Measurements from ENCODE around the gene CFAP210.

CFAP210 gene

DNA sequence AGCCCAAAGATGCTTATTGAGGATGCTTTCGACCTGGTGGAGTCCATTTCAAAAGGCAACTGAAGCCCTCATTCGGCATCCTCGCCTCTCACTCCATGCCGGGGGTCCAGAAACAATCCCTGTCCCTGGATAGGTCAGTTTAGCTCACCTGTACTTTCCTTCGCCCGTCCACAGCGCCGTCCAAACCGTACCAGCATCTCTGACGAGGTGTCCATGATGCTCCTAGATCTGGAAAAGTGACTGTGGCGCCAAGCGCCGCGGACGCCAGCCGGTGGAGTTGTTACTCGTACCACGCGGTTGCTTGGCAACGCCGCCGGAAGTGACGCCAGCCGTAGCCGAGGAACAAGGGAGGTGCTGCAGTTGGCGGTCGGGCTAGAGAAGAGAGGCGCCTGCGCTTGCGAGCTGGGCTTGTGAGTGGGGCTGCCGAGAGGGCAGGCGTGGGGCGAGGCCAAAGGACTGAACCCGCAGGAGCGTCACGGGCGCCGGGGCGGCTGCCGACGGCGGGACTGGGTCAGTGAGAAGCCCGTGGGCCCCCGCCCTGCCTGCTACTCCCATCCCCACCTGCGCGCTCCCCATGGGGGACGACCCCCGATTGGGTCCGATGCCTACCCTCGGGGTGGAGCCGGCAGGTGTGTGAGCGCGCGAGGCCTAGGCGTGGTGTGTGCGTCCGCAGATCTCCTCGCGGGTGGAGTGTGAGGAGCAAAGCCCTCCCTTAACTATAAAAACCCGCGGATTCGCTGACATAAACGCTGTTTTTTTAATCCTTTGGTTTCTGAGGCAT is at the start of gene CFAP210, which contains the start of gene PHOSPHO2:
Gene CFAP210, minus strand, starts transcription at position 293 of the 781 bp plus-strand sequence. Its CDS starts 78 bp downstream, at position 215.
Gene PHOSPHO2, plus strand, starts transcription at position 357 of the 781 bp plus-strand sequence. CDS start 6,503 bp downstream, outside the sequence.
- peak; percentile 89 for DNase-seq (ENCODE audit: low read depth)

DNA sequence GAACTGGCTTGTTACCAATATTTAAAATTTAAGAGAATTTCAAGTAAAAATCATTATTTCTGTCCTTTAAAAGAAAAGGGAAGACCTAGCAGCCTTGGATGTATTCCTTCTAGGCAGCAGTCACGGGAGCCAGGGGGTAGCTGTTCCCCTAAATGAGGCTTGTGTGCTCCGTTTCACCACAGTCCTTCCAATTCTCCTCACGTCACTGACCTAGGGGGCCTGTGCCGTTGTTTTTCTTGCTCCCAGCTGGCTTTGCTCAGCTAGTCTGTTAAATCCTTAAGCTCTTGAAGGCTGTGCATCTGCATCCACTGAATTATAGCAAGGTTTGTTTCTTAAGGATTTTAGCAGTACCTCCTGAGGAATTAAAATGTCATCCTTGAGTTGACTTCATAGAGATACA is 49.3 kb upstream of the CFAP210 start:
- no peak for DNase-seq (ENCODE audit: low read depth)

- no peak for DNase-seq (ENCODE audit: low read depth)
Observed at GRCh38 chr2:169739351-169739750, 45.1 kb upstream of the CFAP210 start.

DNA sequence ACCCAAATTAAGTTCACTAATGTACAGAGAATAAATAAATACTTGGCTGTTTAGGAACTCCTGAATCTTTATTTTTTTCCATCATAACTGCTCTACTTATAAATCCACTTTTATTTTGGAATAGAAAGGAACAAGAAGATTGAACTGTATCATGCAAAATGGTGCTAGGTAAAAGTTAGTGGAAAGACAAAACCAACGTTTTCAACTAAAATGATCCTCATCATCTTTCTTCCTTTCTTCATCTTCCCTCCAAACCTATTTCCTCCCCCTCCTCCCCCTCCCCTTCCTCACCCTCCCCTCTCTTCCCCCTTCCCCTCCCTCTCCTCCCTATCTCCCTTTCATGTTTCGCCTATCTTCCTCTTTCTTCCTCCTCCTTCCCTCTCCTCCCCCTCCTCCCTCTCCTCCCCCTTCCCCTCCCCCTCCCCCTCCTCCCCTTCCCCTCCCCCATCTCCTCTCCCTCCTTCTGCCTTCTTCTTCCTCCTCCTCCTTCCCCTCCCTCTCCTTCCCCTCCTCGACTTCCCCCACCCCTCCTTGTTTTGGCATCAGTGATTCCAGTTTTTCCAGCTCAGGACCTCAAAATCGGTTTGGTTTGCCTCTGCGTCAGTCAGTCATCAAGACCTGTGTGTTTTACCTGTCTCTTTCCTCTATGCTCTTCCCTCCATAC is 44.5 kb upstream of the CFAP210 start:
- DNase-seq (ENCODE audit: low read depth): no peak

DNA sequence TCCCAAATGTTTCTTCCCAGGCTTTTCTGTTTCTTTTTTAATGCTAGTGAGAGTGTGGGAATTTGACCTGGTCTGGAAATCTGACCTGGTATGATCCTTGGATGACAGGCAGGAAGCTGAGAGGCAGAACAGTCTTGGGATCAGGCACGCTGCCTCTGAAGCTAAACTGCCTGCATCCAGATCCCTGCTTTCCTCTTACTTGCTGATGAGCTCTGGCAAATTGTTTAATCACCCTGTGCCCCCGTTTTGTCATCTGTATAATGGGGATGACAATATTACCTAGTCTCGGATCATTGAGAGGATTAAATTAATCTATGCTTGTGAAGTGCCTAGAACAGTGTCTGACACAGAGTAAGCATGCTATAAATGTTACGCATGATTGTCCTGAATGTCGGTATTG is 42.7 kb upstream of the CFAP210 start:
- DNase-seq (ENCODE audit: low read depth): no peak

- DNase-seq (ENCODE audit: low read depth): no peak
Observed at GRCh38 chr2:169735623-169736022, 41.4 kb upstream of the CFAP210 start.

DNA sequence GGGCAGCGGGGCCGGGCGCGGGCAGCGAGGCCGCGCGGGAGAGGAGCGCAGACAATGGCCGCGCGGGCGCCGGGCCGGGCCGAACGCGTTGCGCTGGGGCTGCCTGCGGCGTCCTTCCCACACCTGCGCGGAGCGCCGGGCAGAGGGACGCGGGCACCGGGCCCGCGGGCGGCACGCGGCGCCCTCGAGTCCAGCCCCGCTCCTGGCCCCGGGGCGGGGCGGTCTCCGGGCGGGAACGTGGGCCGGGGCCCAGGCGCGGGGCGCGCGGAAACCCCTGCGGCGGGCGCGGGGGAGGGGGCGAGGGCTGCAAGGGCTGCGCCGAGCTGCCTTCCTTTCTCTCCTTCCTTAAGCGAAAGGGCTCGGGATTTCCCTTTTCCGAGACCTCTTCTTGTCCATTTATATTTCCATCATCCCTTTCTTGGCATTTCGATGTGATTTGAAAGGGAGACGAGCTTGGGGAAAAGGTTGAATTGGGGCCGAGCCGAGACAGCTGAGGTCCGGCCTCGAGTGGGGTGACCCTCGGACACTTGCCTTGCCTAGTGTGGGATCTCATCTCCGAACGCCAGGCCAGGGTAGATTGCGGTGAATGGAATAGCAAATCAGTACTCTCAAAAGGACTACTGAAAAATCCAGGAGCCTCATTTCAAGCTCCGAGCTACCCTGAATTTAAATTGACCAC is 40.1 kb upstream of the CFAP210 start:
- no peak for DNase-seq (ENCODE audit: low read depth)

GRCh38 chr2:169732583-169733358 is 38.6 kb upstream of the CFAP210 start:
- no peak for DNase-seq (ENCODE audit: low read depth)

GRCh38 chr2:169732075-169732474 is 37.9 kb upstream of the CFAP210 start:
- no peak for DNase-seq (ENCODE audit: low read depth)

DNA sequence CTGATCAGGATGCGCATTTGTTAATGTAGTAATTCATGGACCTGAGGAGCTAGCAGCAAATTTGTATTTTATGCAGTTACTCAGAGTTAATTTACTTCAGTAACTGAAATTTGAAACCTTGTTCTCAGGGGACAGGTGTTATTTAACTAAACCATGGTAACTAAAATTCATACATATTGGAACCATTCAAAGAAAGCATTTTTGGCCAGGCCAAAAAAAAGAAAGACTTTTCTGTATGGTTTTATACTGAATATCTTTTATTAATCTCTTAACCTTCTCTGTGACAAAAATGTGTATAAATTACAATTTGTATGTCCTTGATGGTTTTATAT is 35.0 kb upstream of the CFAP210 start:
- no peak for DNase-seq (ENCODE audit: low read depth)

- DNase-seq (ENCODE audit: low read depth): no peak
Observed at GRCh38 chr2:169727065-169727464, 32.9 kb upstream of the CFAP210 start.

DNA sequence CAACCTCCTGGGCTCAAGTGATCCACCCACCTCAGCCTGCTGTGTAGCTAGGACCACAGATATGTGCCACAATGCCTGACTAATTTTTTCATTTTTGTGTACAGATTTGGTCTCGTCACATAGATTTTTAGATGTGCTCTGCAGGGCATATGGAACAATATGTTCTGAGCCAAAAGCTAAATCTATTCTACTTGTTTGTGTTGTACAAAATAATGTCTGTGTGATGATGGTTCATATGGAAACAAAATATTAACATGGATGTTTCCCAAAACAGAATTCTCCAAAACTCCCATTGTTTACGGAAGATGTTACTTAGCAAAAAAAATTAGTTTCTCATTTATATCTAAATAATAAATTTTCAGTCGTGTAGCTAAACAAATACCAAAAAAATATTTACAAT is 26.8 kb upstream of the CFAP210 start:
- DNase-seq (ENCODE audit: low read depth): no peak

- no peak for DNase-seq (ENCODE audit: low read depth)
Observed at GRCh38 chr2:169718930-169719504, 24.8 kb upstream of the CFAP210 start.

DNA sequence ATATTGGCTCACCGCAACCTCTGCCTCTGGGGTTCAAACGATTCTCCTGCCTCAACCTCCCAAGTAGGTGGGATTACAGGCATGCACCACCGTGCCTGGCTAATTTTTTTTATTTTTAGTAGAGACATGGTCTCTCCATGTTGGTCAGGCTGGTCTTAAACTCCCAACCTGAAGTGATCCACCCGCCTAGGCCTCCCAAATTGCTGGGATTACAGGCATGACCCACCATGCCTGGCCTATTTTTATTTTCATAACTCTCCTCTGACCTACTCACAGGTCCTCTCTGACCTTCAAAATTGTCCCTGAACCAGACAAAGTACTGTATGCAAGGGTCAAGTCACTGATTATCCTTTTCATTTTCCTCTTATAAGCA is 23.5 kb upstream of the CFAP210 start:
- no peak for DNase-seq (ENCODE audit: low read depth)

DNA sequence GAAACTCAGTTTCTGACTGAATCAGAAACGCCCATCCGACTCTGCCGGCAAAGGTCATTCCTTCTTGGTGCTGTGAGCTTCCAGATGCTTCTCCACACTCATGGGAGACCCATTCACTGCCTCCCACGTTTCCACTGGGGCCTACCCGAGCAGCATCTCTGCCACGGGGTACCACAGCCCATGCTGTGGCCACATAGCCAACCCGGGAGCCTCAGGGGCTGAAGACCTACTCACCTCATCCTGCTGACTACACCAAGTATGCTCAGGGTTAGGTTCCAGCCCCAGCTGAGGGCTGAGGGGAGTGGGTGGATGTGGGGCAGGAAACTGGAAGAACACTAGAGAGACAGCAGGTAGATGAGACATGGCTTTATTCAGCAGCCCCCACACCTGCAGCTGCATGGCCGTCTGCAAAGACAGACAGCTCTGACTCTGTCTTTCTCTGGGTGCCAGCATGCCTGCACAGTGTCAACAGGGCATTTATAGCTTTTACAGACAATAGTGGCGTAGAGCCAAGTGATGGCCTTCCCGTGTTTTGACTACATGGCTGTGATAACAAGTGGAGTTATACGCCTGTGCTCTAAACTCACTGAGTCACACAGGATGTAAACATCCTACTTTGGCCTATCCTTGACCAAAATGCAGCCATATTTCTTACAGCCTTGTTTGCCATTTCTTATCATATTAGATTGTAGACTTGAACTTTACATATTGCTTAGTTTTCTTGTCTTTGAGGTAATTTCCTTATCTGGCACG is 22.9 kb upstream of the CFAP210 start:
- DNase-seq (ENCODE audit: low read depth): no peak

- no peak for DNase-seq (ENCODE audit: low read depth)
Observed at GRCh38 chr2:169716238-169716886, 22.2 kb upstream of the CFAP210 start.

GRCh38 chr2:169715379-169716237 is 21.4 kb upstream of the CFAP210 start:
- no peak for DNase-seq (ENCODE audit: low read depth)

DNA sequence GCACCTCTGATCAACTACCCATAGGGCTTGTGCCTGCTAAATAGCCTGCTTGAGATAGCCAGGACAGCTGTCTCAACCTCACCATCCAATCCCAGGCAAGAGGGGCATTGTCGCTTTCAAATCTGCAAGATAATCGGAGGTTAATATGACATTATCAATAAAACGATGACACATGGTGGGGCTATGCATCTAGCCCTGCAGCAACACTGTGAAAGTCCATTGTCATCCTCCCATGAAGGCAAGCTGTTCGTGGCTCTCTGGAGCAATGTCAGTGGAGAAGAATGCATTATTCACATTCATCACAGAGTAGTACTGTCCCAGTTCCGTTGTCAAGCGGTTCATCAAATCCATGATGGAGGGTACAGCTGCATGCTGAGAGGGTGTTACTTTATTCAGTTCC is 20.5 kb upstream of the CFAP210 start:
- DNase-seq (ENCODE audit: low read depth): no peak

DNA sequence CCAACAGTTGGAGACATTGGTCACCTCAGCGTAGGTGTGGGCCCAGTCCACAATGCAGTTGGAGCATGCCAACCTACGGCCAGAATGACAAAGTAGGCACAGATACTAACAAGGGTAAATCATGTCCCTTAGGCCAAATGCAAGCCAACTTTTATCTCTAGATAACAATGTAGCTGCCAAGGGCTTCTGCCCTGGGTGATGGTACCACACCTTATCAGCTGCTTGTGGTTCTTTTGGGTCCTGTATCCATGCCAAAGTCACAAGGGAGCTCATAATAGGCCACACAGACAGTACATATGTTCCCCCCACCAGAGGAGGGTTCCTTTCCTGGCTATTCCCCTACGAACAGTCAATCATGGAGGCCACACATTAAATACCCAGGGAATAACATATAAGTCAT is 19.1 kb upstream of the CFAP210 start:
- no peak for DNase-seq (ENCODE audit: low read depth)

DNA sequence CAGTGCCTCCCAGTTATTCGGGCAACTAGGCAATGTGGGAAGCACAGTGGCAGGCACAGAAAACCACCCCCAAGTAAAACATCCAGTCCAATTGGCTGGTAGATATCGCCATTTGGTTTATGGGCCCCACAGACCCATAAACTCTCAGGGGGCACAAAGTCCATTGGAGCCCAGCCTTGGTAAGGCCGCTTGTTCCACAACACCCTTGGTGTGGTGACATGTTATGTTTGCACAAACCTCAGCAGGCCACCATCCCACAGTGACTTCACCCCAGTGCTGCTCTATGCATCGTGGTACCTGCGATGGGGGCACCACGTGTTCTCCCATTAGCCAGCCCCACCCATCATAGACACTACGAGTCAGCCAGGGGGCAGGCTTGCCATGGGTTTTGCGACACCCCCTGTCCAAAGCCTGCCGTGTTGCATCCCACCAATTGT is 18.6 kb upstream of the CFAP210 start:
- DNase-seq (ENCODE audit: low read depth): no peak

Measured in CMK (cell line).